GM12874 (cell line): ENCODE data around the gene CKM.

Experiments
- TF ChIP-seq, protein P1 (sequence below): IDR thresholded peaks from 2 replicates; pipeline ENCODE4 v1.5.1; 2011; ENCODE audit warnings: low read depth, mild to moderate bottlenecking, control low read depth, low read length, moderate library complexity; ENCODE audit not compliant: insufficient read depth

The CKM gene

DNA sequence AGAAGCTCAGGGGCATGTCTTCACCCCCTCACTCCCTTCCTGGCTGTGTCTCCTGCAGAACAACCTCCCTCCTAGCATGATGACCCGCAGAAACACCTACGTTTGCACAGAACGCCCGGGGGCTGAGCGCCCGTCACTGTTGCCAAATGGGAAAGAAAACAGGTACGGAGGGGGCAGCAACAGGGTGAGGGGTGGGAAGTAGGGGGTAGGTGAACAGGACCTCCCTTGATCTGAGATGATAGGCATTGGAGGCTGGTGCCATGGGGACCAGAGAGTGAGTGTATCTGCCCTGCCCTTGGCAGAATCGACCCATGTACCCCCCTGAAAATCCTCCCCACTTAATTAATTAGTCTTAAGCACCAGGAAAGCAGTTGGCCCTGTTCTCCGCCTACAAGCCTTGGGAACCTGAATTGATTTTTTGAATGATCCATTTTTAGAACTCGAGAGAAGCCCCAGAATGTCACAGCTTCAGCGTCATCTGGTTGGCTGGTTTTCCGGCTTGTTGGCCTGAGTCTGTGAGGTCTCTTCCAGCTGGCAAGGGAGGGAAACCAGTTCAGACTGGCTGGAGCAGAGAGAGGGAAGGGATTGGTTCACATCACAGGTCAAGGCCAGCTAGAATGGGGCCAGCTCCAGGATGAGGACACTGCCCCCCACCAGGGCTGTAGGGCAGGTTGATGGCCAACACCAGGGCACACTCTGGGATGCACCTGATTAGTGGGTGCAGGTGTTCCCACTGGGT lies 28.2 kb downstream of the CKM start:
- TF ChIP-seq, protein P1, sequence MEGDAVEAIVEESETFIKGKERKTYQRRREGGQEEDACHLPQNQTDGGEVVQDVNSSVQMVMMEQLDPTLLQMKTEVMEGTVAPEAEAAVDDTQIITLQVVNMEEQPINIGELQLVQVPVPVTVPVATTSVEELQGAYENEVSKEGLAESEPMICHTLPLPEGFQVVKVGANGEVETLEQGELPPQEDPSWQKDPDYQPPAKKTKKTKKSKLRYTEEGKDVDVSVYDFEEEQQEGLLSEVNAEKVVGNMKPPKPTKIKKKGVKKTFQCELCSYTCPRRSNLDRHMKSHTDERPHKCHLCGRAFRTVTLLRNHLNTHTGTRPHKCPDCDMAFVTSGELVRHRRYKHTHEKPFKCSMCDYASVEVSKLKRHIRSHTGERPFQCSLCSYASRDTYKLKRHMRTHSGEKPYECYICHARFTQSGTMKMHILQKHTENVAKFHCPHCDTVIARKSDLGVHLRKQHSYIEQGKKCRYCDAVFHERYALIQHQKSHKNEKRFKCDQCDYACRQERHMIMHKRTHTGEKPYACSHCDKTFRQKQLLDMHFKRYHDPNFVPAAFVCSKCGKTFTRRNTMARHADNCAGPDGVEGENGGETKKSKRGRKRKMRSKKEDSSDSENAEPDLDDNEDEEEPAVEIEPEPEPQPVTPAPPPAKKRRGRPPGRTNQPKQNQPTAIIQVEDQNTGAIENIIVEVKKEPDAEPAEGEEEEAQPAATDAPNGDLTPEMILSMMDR = no peak

DNA sequence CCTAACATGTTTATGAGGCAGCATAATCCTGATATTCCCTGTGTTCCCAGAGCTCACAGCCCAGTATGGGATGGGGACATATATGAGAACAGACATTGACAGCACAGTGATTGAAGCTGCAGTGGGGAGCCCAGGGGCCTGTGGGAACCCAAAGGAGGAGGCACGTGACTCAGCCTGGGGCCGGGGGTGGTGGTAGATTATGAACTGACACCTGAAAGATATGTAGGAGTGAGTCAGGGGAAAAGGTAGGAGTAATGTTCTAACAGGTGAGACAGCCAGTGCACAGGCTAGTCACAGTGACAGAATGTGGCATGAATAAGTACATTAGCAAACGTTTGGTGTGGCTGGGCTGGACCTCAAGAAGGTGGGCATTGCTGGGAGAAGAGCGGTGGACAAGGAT lies 29.0 kb downstream of the CKM start:
- TF ChIP-seq, protein P1 = no peak

DNA sequence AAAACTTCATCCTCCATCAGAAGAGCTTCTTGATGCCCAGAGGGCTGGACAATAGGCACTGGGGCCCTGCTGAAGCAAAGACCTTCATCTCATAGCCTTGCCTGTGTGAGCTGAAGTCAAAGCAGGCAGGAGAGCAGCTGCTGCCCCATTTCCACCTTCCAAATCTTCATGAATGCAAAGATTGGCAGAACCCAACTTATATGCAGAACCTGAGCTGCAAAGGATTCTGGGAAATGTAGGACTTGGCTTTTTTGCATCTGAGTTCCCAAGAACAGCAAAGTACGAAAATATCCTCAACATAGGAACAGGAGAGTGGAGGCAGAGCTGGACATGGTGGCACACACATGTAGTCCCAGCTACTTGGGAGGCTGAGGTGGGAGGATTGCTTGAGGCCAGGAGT lies 30.8 kb downstream of the CKM start:
- TF ChIP-seq, protein P1 = no peak

DNA sequence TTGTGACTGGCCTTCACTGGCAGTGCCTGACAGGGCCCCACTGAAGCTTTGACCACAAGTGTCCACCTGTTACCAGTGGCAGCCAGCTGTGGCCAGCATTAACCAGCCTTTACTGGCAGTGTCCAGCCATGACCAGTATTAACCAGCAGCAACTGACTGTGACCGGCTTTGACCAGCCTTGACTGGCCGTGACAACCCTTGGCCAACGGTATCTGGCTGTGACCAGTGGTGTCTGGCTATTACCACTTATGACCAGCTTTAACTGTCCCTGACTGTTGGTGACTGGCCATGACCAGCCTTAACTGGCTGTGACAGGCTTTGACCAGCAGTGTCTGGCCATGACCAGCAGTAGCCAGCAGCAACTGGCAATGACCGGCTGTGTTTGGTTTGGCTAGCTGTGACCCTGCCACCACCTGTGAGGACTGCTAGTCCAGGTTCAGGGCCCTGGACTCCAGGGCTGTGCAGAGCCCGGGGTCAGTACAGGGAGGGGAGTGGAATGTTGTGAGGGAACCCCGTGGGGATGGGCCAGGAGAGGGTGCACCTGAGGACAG lies 32.2 kb downstream of the CKM start:
- TF ChIP-seq, protein P1 = no peak

DNA sequence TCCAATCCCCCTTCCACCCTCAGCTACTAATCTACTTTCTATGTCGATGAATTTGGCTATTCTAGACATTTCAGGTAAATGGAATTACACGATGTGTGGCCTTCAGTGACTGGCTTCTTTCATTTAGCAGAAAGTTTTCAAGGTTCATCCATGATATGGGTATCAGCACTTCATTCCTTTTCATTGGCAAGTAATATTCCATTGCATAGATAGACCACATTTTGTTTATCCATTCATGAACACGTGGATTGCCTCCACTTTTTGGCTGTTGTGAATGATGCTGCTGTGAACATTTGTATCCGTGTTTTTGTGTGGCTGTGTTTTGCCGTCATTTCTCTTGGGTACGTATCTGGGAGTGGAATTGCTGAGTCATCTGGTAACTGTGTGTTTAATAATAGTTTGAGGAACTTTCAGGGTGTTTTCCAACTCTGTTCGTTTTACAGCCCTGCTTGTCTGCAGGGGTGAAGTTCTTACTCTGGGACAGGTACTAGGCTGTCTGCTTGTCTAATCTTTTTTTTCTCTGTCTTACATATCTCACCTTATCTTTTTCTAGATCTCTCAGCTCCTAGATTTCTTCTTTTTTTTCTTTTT lies 39.1 kb downstream of the CKM start:
- TF ChIP-seq, protein P1 = no peak

DNA sequence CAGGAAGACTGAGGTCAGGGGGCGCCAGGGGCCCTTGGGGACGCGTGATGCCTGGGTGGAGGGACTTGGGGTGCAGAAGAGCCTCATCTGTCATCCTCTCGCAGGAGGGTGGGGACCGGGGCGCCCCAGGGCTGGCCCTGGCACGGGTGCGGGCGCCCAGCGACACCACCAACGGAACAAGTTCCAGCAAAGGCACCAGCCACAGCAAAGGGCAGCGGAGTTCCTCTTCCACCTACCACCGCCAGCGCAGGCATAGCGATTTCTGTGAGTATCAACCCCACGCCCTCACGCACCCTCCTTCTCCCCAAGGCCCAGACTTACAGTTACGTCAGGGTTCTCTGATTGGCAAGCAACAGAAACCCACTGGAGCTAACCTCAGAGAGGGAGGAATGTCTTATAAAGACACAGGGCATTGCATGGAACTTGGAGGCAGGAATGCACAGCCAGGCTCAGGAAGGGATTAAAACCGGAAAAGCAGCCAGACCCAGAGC lies 42.2 kb downstream of the CKM start:
- TF ChIP-seq, protein P1 = no peak

DNA sequence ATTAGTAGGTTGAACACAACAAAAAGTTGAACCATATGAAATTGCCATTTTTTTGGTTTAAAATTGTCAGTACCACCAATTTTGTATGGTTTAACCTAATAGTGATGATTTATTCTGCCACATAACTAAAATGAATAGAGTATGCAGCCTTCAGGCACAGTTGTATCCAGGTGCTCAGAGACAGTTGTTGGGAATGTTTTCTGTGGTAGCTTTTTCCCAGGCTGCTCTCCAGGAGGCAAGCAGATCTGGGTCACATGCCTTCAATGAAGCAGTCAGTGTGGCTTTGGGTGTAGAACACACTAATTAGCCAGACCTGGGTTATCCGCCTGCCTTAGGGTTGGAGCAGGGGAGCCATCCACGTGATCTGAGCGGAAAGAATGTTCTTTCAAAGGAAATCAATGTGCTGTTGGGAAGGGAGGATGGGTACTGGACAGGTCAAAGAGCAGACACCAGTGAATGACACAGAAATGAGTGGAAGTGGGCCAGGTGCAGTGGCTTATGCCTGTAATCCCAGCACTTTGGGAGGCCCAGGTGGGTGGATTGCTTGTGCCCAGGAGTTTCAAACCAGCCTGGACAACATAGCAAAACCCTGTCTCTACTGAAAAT lies 43.0 kb downstream of the CKM start:
- TF ChIP-seq, protein P1 = no peak
